HPDE6-E6E7 (cell line): Measurements from ENCODE around the gene NSD1.
"Not testable (repeated sequence)": the region's sequence is repeated elsewhere in the genome, so short reads cannot be mapped to it uniquely, and the experiment has no call there.

ENCODE experiments used
- DNase-seq: peaks from one replicate; pipeline ENCODE4 v3.0.0; 2011; ENCODE audit warnings: missing footprints; ENCODE audit errors: extremely low spot score

Gene NSD1

GRCh38 chr5:177328545-177329231, 195.1 kb downstream of the NSD1 start:
- no peak for DNase-seq

- DNase-seq: no peak
These were observed 196.3 kb downstream of the NSD1 start for GRCh38 chr5:177329883-177330282.

- DNase-seq: no peak
These were observed 197.6 kb downstream of the NSD1 start for GRCh38 chr5:177330991-177331842.

DNA sequence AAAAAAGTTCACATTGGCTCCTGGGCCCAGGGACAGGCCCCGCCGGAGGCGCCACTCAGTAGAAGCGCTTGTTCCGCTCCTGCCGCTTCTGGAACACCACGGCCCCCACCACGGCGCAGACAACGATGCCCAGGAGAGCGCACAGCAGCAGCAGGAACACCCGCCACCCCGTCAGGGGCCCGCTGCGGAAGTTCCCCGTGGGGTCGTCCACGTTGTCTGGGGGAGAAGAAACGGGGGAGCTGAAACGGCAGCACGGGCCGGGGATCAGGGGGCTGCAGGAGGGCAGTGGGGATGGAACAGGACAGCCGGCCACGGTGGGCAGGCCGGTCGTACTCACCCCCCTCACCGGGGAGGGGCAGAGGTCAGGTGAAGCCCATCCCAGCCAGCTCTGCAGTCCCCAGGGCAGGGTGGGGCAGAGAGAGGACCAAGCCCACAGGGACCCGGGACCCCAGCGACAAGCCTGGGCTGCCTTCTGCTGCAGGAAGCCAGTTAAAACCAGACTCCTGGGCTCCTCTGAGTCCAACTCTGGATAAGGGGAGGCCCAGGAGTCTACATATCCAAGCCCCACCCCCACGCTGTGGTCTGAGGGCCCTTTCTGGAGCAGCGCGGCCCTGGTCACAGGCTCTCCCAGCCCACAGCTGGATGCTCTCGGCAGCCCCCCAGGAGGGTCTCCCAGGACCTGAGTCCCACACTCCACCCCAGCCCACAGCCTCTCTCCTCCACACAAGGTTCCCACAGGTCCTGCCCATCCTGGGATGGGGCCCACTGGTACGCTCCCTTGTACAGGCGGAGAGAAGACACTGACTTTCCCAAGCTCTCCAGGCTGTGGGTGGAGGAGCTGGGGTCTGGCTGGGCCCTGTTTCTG, 198.7 kb downstream of the NSD1 start:
- no peak for DNase-seq

- DNase-seq: no peak
These were observed 199.3 kb downstream of the NSD1 start for GRCh38 chr5:177332896-177333260.

- DNase-seq: no peak
These were observed 200.0 kb downstream of the NSD1 start for GRCh38 chr5:177333420-177334154.

DNA sequence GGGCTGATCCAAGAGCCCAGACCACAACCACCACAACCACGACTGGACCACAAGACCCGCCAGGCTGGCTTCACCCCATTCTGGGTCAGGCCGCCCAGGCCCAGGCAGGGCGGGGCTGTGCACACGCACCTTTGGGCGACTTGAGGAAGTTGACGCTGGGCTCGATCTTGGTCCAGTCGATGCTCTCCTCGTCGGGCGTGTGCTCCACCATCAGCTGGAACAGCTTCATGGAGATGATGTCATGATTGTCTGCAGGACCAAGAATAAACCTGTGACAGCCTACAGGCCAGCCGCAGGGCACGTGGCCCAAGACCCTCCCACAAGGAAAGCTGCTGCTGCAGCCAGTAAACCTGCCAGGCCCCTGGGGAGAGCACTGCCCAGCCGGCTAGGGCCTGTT, 200.6 kb downstream of the NSD1 start:
- DNase-seq: no peak

DNA sequence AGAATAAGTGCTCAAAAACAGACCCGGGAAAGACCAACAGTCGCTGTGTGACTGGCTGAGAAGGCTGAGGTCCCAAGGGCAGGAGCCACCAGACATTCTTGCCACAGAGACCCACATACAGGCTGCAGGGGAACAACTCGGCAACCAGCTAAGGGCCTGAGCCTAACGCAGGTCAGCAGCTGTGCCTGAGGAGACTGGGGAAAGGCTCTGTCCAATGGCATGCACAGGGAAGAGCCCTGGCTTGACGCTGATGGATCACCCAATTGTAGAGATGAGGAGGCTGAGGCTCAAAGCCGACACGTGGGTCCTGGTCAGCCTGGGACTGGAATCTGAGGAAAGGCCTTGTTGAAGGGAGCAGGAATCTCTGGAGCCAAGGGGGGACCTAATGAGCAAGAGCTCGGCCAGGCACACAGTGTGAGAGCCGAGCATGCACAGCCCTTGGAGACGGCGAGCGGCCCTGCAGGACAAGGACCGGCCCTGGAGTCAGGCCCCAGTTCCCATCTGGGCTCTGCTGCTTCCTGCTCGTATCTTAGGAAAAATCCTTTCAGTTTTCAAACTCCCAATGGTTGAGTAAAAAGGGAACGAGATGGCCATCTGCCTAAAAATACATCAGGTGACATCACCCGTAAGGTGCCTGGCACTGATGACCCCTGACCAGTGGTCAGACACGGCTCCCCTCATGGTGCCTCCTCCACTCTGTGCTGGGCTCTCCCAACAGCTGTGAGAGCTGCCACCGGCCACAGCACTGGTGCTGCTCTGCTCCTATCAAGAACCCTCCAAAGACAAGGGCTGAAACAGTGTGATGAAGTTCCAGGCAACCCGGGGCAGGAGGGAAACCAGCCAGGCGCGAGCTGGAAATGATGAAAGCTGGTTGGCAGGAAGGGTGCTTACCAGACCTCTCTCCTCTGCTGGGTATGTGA, 201.5 kb downstream of the NSD1 start:
- no peak for DNase-seq

DNA sequence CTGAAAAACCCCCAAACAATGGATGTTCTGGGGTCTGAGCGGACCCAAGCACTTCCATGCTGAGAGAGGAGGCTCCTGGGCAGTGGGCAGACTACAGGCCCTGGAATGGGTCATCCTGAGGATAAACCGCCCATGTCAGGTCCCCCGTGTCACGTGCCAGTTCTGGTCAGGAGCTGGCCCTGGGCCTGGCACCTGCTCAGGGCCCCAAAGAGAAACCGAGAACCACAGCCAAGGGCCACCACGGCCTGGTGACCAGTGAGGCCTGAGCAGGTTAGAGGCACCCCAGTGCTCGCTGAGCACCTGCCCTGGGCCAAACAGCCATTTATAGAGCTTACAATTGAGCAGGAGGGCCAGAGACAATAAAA, 202.1 kb downstream of the NSD1 start:
- no peak for DNase-seq

DNA sequence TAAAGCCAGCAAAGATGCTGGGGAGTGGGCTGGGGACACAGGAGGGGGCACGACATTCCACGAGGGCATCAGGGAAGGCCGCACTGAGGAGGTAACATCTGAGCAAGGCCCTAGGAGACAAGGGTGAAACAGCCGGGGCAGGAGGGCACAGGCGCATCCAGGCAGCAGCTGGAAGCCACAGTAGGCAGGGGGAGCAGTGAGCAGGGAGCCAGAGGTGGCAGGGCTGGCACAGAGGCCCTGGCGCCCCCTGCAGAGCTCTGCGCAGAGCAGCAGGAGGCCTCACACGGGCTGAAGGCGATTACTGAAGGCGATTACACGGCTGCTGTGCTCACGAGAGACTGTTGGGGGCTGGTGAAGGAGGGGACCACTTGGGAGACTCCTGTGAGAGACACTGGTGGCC, 202.5 kb downstream of the NSD1 start:
- no peak for DNase-seq

- DNase-seq: no peak
These were observed 203.3 kb downstream of the NSD1 start for GRCh38 chr5:177336603-177337494.

DNA sequence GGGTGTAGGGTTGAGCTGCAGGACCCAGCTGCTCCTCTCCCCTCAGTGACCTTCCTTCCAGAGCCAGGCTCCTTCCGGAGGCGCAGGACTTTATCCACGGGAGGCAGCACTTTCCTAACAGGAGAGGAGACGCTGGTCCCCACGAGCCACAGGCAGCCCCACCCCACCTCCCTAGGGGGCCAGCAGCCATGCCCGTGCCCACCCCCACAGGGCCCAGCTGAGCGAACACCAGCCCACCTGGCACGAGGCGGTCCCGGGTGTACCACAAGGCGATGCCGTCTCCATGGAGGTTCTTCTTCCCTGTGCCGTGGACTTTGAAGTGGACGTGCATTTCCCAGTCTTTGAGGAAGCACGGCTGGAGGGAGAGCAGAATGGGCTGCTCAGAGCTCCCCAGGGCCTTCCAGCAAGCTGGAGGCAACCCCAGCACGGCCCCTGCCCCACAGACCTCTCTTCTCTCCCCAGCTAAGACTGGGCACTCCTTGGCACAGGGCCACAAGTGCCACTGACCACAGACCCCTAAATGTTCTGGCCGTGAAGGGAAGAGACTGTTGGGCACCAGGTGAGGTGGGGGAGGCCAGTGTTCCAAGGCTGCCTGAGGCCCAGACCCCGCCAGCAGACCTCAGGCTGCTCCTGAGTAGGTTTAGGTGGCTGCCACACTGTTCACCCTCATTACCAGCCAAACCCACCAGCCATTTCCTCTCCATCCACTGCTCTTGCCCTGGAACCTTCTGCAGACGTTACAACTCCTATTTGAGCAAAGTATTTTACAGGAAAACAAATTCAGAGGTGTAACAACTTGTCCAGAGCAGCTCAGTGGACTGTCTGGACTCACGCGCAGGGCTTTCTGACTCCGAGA, 204.9 kb downstream of the NSD1 start:
- DNase-seq: no peak

DNA sequence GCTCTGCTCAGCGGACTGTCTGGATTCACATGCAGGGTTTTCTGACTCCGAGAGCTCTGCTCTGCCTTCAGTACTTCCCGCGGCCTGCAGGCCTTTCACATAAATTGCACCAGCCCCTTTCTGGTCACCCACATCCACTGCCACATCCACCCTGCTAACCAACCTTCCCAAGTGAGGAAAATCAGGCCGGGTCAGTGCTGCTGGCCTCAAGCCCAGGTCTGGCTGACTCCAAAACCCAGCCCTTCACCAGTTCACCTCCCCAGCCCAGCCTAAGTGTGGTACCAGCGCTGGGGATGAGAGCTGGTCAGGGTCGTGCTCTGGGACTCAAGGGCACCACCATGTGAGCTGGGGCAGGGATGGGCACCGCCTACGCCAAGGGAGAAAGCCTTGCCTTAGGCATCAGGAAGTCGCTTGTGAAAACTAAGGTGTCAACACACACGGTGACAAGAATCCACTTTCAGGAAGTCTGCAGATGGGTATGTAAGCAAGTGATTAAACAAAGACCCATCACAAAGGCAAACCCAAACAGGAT, 205.6 kb downstream of the NSD1 start:
- no peak for DNase-seq

GRCh38 chr5:177343000-177343399, 209.4 kb downstream of the NSD1 start:
- DNase-seq: not testable (repeated sequence)

DNA sequence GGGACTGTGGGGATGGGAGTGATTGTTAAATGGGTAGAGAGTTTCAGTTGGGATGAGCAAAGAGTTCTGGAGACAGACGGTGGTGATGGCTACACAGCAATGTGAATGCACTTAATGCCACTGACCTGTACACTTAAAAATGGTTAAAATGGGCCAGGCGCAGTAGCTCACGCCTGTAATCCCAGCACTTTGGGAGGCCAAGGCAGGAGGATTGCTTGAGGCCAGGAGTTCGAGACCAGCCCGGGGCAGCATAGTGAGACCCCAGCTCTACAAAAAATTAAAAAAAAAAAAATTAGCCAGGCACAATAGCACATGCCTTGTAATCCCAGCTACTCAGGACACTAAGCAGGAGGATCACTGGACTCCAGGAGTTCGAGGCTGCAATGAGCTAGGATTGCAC, 210.2 kb downstream of the NSD1 start:
- no peak for DNase-seq

DNA sequence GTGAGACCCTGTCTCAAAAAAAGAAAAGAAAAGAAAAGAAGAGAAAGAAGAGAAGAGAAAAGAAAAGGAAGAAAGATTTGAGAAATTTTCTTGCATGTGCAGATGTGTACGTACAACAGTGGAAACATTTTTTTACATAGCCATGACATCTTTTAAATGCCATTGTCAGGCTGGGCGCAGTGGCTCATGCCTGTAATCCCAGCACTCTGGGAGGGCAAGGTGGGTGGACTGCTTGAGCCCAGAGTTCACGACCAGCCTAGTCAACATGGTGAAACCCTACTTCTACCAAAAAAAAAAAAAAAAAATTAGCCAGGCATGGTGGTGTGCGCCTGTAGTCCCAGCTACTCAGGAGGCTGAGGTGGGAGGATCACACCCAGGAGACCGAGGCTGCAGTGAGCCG, 211.3 kb downstream of the NSD1 start:
- DNase-seq: no peak

DNA sequence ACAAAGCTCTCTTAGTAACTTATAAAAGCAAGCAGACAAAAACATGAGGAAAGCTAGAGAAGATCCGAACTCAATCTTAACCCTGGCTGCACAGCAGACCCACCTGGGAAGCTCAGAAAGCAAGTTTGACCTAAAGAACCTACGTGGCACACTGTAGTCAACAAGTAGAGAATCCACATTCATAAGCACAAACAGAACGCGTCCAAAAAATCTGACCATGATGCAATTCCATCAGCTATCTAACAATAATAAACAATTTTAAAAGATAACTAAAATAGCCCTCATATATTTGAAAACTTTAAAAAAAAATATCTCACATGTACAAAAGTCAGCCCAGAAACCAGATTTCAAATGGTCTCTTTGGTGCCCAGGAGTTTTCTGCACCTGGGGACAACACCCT, 213.2 kb downstream of the NSD1 start:
- no peak for DNase-seq

GRCh38 chr5:177347699-177348098, 214.1 kb downstream of the NSD1 start:
- no peak for DNase-seq

DNA sequence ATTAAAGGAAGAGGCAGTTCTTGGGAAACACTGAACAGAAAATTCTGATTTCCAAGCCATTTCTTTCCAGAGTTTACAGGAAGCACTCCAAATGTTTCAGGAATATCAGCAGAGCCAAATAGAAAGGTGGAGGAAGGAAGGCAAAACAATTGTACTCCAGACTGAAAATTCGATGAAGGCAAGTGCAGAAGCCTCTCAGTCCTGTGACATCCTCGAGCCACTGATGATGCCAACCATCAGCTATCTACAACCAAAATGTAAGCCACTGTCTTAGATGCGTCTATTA, 215.7 kb downstream of the NSD1 start:
- DNase-seq: no peak
